Gastroesophageal sphincter (tissue), 4 donors: ENCODE results near the gene WNK2. TPM values are rescaled to one million over a fixed set of nuclear protein-coding genes. Genes with fewer than 3 reads are reported as not detected.

Source experiments
- ATAC-seq: fragments of 150-250 bp; one replicate; pipeline ENCODE4 v1.9.1; 2016; ENCODE audit warnings: mild to moderate bottlenecking, moderate library complexity
- H3K27ac ChIP-seq, 4 donors: fragments of 200-600 bp; sonication (generic) in 3 of 4; 1 replicate in 3 of 4; 2 replicates in 1 of 4; pipeline ENCODE4 v1.5.1; 2016 to 2019
- H3K27me3 ChIP-seq: fragments of 200-600 bp; sonication (generic); one replicate; pipeline ENCODE4 v1.5.1; 2019
- H3K36me3 ChIP-seq, 2 donors: fragments of 200-600 bp; sonication (generic); one replicate each; pipeline ENCODE4 v1.5.1; 2019; ENCODE audit warnings: control low read depth in 1 of 2
- H3K4me1 ChIP-seq, 3 donors: fragments of 200-600 bp; sonication (generic); 1 replicate in 2 of 3; 2 replicates in 1 of 3; pipeline ENCODE4 v1.5.1; 2016 to 2019; ENCODE audit warnings: control low read depth in 2 of 3
- H3K4me3 ChIP-seq, 2 donors: fragments of 200-600 bp; sonication (generic); one replicate each; pipeline ENCODE4 v1.5.1; 2019; ENCODE audit warnings: mild to moderate bottlenecking in 1 of 2, moderate library complexity in 1 of 2
- H3K9me3 ChIP-seq, 3 donors: fragments of 200-600 bp; sonication (generic); one replicate each; pipeline ENCODE4 v1.5.1; 2017 to 2019; ENCODE audit warnings: control low read depth in 2 of 3
- CTCF ChIP-seq, 4 experiments: fragments of 200-600 bp in 2 of 4; fragments of 450-650 bp in 2 of 4; sonication (generic) in 1 of 4; IDR thresholded peaks; one replicate each; pipeline ENCODE4 v1.5.1; 2017 to 2019; ENCODE audit warnings: antibody characterized with exemption in 4 of 4, mild to moderate bottlenecking in 2 of 4, moderate library complexity in 2 of 4
- EP300 ChIP-seq: sonication (generic); formaldehyde crosslinking; IDR thresholded peaks from one replicate; pipeline ENCODE4 v1.6.1; 2017; ENCODE audit warnings: antibody characterized with exemption, mild to moderate bottlenecking
- POLR2A ChIP-seq, 2 donors: fragments of 450-650 bp; IDR thresholded peaks; one replicate each; pipeline ENCODE4 v1.6.1; 2017; ENCODE audit warnings: antibody characterized with exemption in 2 of 2, mild to moderate bottlenecking in 2 of 2, moderate library complexity in 1 of 2
- POLR2AphosphoS5 ChIP-seq: sonication (generic); formaldehyde crosslinking; IDR thresholded peaks from one replicate; pipeline ENCODE4 v1.6.1; 2017; ENCODE audit warnings: antibody characterized with exemption
- WGBS, 2 donors: methylation state at CpG; one replicate each; pipeline ENCODE4 v1.1.5; 2018; ENCODE audit warnings: low coverage in 1 of 2; 5-methylcytosine and 5-hydroxymethylcytosine counted together
- total RNA-seq, 4 donors: library from RNA; depleted of rRNA; stranded (reverse); fragments of >200 nt; gene quantifications; one replicate each; pipeline ENCODE4 v1.1.0, GENCODE V29; 2016

Gene WNK2
- total RNA-seq, 4 donors from 2014 or later = 26.8 to 104 (median 48.6) TPM

GRCh38 chr9:93299418-93300174 is 115.7 kb downstream of the WNK2 start:
- TF ChIP-seq EP300 (no peak), POLR2AphosphoS5 (no peak), POLR2A (IDR thresholded peaks at IDR 0.05) (no peak), CTCF (IDR thresholded peaks at IDR 0.05) (no peak)
- H3K36me3 ChIP-seq = peaks cover 0 to 26% of the 10 kb centered on the region in 2 donors
- H3K9me3 ChIP-seq = no peaks in the 10 kb centered on the region
- H3K27me3 ChIP-seq = no peaks in the 10 kb centered on the region
- no peak for ATAC-seq
- 67 to 89% methylated on average over 9 to 11 of the region's 26 CpGs for WGBS, 2 donors
- no peak overlapping the region for H3K4me3 ChIP-seq
- peaks cover 0 to 20% (median 0%) of the 10 kb centered on the region in 3 donors for H3K4me1 ChIP-seq
- H3K27ac ChIP-seq = no peak overlapping the region

- no peak for ATAC-seq
- Histone ChIP-seq H3K9me3 (no peaks in the 10 kb centered on the region), H3K4me1 (peaks cover 0 to 21% (median 0%) of the 10 kb centered on the region in 3 donors), H3K27me3 (no peaks in the 10 kb centered on the region), H3K36me3 (peaks cover 0 to 26% of the 10 kb centered on the region in 2 donors), H3K27ac (no peak overlapping the region), H3K4me3 (no peak overlapping the region)
- 88 to 90% methylated on average over 2 to 12 of the region's 14 CpGs for WGBS, 2 donors
- TF ChIP-seq EP300 (no peak), POLR2AphosphoS5 (no peak), POLR2A (IDR thresholded peaks at IDR 0.05) (no peak), CTCF (IDR thresholded peaks at IDR 0.05) (no peak)
Observed at GRCh38 chr9:93300175-93300572, 116.2 kb downstream of the WNK2 start.

GRCh38 chr9:93300585-93301081 is 116.7 kb downstream of the WNK2 start:
- H3K4me3 ChIP-seq = no peak overlapping the region
- TF ChIP-seq CTCF (IDR thresholded peaks at IDR 0.05) (no peak), POLR2A (IDR thresholded peaks at IDR 0.05) (no peak), EP300 (no peak), POLR2AphosphoS5 (no peak)
- H3K4me1 ChIP-seq = peaks cover 0 to 25% (median 0%) of the 10 kb centered on the region in 3 donors
- no peak overlapping the region for H3K27ac ChIP-seq
- H3K27me3 ChIP-seq = no peaks in the 10 kb centered on the region
- H3K36me3 ChIP-seq = peaks cover 0 to 26% of the 10 kb centered on the region in 2 donors
- ATAC-seq = no peak
- 40 to 57% methylated on average over 2 to 3 of the region's 12 CpGs for WGBS, 2 donors
- H3K9me3 ChIP-seq = no peaks in the 10 kb centered on the region

- Histone ChIP-seq H3K9me3 (no peaks in the 10 kb centered on the region), H3K27ac (no peak overlapping the region), H3K4me1 (peaks cover 0 to 25% (median 0%) of the 10 kb centered on the region in 3 donors), H3K36me3 (peaks cover 0 to 27% of the 10 kb centered on the region in 2 donors), H3K4me3 (no peak overlapping the region), H3K27me3 (no peaks in the 10 kb centered on the region)
- no peak for ATAC-seq
- TF ChIP-seq POLR2AphosphoS5 (no peak), EP300 (no peak), CTCF (IDR thresholded peaks at IDR 0.05) (no peak)
- no CpG with 5 or more reads among the region's 17 CpGs for WGBS, 2 donors
Observed at GRCh38 chr9:93301291-93301811, 117.4 kb downstream of the WNK2 start.
